Eye (tissue), 1 donor: Measurements from ENCODE around the gene FCRL5.
"Not testable (repeated sequence)": the region's sequence is repeated elsewhere in the genome, so short reads cannot be mapped to it uniquely, and the experiment has no call there.

ENCODE experiments used
- DNase-seq: peaks from one replicate; pipeline ENCODE4 v3.0.0-alpha.2; 2015

FCRL5 gene

GRCh38 chr1:157487096-157487495 is 65.2 kb downstream of the FCRL5 start:
- DNase-seq = no peak

GRCh38 chr1:157486400-157486799 is 65.9 kb downstream of the FCRL5 start:
- DNase-seq = not testable (repeated sequence)

GRCh38 chr1:157485793-157486192 is 66.5 kb downstream of the FCRL5 start:
- no peak for DNase-seq

- no peak for DNase-seq
These were observed 67.7 kb downstream of the FCRL5 start for GRCh38 chr1:157484573-157484972.

- DNase-seq = no peak
These were observed 68.7 kb downstream of the FCRL5 start for GRCh38 chr1:157483635-157484034.

GRCh38 chr1:157482717-157483116 is 69.6 kb downstream of the FCRL5 start:
- no peak for DNase-seq

GRCh38 chr1:157482174-157482573 is 70.1 kb downstream of the FCRL5 start:
- DNase-seq = no peak

GRCh38 chr1:157478030-157478429 is 74.3 kb downstream of the FCRL5 start:
- DNase-seq = no peak

GRCh38 chr1:157477419-157477818 is 74.9 kb downstream of the FCRL5 start:
- DNase-seq = no peak

GRCh38 chr1:157472959-157473358 is 79.4 kb downstream of the FCRL5 start:
- no peak for DNase-seq

GRCh38 chr1:157472056-157472701 is 80.1 kb downstream of the FCRL5 start:
- no peak for DNase-seq

GRCh38 chr1:157471531-157471930 is 80.8 kb downstream of the FCRL5 start:
- DNase-seq = no peak

GRCh38 chr1:157469752-157470675 is 82.3 kb downstream of the FCRL5 start:
- no peak for DNase-seq

GRCh38 chr1:157469300-157469699 is 83.0 kb downstream of the FCRL5 start:
- no peak for DNase-seq

GRCh38 chr1:157466011-157466410 is 86.3 kb downstream of the FCRL5 start:
- no peak for DNase-seq
